ENCODE data around the gene OMD.
A peak's percentile ranks its signal among the peaks of the same experiment; 100 is the strongest.
"Not testable (repeated sequence)": the region's sequence is repeated elsewhere in the genome, so short reads cannot be mapped to it uniquely, and the experiment has no call there.

The OMD gene

DNA sequence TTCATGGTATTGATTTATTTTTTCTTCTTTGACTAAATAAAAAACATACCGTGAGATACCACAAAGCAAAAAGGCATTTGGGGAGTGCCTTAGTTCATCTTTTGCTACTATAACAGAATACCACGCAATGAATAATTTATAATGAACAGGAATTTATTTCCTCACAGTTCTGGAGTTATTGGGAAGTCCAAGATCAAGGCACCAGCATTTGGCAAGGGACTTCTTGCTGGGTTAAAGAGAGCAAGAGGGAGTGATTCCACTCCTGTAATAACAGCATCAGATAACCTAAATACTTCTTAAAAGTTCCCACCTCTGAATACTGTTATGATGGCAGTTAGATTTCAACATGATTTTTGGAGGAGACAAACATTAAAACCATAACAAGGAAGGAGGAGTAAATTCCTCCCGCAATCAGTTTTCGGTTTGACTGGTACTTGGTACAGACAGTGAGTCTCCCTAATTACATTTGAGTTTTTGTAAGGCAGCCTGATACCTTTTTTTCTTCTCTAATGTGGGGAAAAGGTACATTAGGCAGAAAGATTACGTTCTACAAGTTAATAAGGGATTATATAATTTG, 8.8 kb upstream of the OMD start:
- Mint-ChIP-seq H3K27ac (no peak overlapping the region), H3K36me3 (ENCODE audit: low read depth) (peaks cover 4% of the 10 kb centered on the region), H3K9me3 (no peaks in the 10 kb centered on the region), H3K27me3 (ENCODE audit: low read depth) (no peaks in the 10 kb centered on the region), H3K4me1 (ENCODE audit: low read depth) (peaks cover 9% of the 10 kb centered on the region), H3K4me3 (no peak overlapping the region)
- no peak for DNase-seq (ENCODE audit: low spot score)

DNA sequence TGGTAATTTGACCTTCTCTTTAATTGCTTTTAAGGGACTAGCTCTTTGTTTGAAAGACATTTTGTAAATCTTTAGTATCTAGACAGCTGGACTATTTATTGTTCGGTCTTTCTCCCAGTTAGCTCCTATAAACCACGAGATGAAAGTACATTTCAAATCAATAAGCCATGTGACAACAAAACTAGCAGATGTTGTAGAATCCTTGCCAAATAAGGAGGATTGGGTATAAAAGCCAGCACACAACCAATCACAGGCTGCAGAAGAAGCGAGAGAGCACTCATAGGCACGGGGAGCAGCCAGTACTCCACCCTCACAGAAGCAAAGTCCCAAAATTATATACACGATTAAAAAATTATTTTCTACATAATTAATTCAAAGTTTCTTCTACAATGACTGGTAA, 8.1 kb upstream of the OMD start:
- Mint-ChIP-seq H3K4me3 (no peak overlapping the region), H3K4me1 (ENCODE audit: low read depth) (peaks cover 9% of the 10 kb centered on the region), H3K9me3 (no peaks in the 10 kb centered on the region), H3K27ac (no peak overlapping the region), H3K27me3 (ENCODE audit: low read depth) (no peaks in the 10 kb centered on the region), H3K36me3 (ENCODE audit: low read depth) (peaks cover 3% of the 10 kb centered on the region)
- DNase-seq (ENCODE audit: low spot score), result no peak

DNA sequence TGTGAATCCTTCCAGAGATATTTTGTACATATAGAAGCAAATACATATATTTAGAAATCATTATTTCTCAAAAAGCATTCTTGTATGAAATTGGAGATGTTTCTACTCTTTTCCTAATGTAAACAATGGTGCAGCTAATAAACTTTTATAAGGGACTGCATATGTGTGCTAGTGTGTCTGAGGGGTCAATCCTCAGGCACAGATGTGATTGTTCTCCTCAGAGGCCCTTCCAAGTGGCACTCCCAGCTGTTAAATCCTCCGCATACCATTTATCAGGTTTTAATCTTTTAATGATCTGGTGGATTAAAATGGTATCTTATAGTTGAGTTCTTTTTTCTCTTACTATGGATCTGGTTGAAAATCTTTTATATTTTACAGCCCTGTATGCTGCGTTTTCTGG, 5.6 kb upstream of the OMD start:
- Mint-ChIP-seq H3K4me3 (no peak overlapping the region), H3K4me1 (ENCODE audit: low read depth) (peaks cover 5% of the 10 kb centered on the region), H3K9me3 (no peaks in the 10 kb centered on the region), H3K36me3 (ENCODE audit: low read depth) (peaks cover 3% of the 10 kb centered on the region), H3K27ac (no peak overlapping the region), H3K27me3 (ENCODE audit: low read depth) (no peaks in the 10 kb centered on the region)
- no peak for DNase-seq (ENCODE audit: low spot score)

DNA sequence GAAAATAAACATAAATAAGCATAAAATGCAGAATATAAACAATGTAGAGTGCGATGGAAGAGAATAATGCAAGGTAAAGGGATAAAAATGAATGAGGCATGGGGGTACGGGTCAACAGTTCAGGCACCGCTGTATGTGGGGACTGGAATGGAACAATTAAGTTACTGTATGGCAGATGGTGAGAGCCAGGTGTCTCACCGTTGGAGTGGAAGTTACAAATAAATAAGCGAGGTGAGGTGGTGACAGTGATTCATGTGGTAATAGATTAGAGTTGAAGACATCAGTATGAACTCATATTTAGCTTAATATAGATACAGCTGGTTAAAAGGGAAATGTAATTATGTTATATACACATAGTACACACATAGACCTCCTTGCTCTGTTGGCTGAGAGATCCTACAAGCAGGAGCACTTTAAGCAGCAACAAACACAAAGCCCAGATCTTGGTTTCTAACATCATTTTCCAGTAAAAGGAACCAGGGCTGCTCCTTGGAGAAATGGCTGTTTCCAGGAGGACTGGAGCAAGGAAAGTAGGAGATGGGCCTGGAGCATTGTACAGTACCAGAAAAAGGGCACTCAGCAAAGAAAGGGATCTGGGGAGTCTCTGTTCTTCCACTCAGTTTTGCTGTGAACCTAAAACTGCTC, 2.4 kb upstream of the OMD start:
- DNase-seq (ENCODE audit: low spot score), result no peak
- H3K4me3 Mint-ChIP-seq, result no peak overlapping the region
- H3K27me3 Mint-ChIP-seq (ENCODE audit: low read depth), result no peaks in the 10 kb centered on the region
- H3K36me3 Mint-ChIP-seq (ENCODE audit: low read depth), result no peaks in the 10 kb centered on the region
- no peak overlapping the region for H3K27ac Mint-ChIP-seq
- peaks cover 4% of the 10 kb centered on the region for H3K4me1 Mint-ChIP-seq (ENCODE audit: low read depth)
- no peaks in the 10 kb centered on the region for H3K9me3 Mint-ChIP-seq

DNA sequence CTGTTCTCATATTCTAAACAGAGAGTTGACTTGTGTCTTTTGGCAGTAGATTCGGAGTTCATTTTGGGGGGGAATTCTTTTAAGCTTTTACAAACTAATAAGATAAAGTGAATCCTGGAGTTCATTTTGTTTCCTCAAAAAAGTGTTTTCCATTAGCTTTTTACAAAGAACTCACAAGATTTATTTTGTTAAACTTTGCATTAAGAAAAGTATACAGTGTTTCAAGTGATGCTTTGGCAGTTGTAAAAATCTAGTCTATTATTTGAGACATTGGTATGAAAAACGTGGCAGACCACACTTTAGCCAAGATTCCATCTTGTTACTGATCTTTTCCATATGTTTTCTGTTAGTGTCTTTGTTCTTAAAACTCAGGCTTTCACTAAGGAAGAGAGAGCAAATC, 1.2 kb upstream of the OMD start:
- H3K27ac Mint-ChIP-seq, result no peak overlapping the region
- H3K36me3 Mint-ChIP-seq (ENCODE audit: low read depth), result no peaks in the 10 kb centered on the region
- no peak overlapping the region for H3K4me3 Mint-ChIP-seq
- no peaks in the 10 kb centered on the region for H3K9me3 Mint-ChIP-seq
- H3K27me3 Mint-ChIP-seq (ENCODE audit: low read depth), result no peaks in the 10 kb centered on the region
- DNase-seq (ENCODE audit: low spot score), result no peak
- peaks cover 4% of the 10 kb centered on the region for H3K4me1 Mint-ChIP-seq (ENCODE audit: low read depth)

DNA sequence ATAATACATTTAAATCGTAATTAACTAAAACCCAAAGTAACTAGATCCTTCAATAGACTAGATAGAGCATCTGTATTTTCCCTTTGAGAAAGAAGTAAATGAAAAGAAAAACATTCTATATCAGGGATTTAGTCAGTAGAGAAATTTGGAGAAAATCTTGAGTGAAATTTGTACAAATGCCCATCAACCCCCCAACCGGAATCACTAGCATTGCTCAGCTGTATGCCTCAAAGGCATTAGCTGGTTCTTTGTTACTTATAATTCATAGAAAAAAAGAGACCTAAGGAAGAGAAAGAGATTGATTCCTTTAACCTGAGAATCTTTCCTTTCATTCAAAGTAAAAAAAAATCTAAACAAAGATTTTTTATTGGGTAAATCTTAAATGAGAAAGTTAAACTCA, 659 bp downstream of the OMD start:
- H3K4me3 Mint-ChIP-seq, result no peak overlapping the region
- H3K36me3 Mint-ChIP-seq (ENCODE audit: low read depth), result no peaks in the 10 kb centered on the region
- H3K9me3 Mint-ChIP-seq, result no peaks in the 10 kb centered on the region
- no peak overlapping the region for H3K27ac Mint-ChIP-seq
- peaks cover 4% of the 10 kb centered on the region for H3K4me1 Mint-ChIP-seq (ENCODE audit: low read depth)
- H3K27me3 Mint-ChIP-seq (ENCODE audit: low read depth), result no peaks in the 10 kb centered on the region
- no peak for DNase-seq (ENCODE audit: low spot score)

DNA sequence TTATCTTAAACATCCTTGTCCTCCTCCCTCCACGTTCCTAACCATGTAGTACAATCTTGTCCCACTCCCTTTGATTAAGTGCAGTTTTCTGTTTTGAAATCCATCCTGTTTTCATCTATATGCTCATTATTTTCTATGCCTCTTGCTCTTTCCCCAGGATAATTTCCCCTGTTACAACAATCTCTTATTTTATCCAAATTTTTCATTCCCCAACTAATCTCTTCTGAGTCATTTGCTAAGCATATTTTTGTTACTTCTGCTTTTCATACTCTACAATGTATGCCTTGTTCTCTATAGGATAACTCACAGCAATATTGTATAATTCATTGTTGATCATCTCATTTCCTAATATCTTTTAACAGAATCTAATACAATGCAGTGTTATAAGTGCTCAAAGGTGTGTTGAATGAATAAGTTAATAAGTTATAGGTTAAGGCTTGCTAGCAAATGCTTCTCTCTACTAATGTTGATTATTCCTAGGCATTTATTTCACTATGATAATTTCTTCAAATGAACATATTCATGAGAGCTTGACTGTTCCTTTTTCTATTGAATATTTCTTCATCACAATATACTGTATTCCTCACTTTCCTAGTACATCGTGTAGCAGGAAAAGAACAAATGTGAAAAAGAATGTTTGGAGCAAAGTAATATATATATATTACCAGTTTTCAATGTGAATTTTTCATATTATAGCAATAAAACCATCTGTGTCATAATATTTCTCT, 1.5 kb downstream of the OMD start:
- Mint-ChIP-seq H3K9me3 (no peaks in the 10 kb centered on the region), H3K36me3 (ENCODE audit: low read depth) (no peaks in the 10 kb centered on the region), H3K27me3 (ENCODE audit: low read depth) (no peaks in the 10 kb centered on the region), H3K4me3 (no peak overlapping the region), H3K27ac (no peak overlapping the region), H3K4me1 (ENCODE audit: low read depth) (peaks cover 4% of the 10 kb centered on the region)
- no peak for DNase-seq (ENCODE audit: low spot score)

DNA sequence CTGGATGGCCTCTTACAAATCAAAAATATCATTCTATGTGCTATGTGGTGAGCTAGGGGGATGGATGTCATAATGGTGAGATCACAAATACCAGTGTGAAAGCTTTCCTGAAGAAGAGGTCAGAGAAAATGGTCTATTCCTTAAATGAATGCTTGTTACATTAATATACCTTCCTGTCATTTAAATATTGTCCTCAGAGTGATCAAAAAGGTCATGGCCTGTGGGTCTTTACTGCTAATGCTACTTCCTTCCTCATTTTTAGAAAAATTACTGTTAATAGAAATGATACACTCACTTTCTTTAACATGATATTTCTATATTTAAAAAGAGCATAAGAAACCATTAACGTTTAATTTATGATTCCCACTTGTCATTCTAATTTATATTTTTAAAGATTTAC, 9.7 kb downstream of the OMD start:
- Mint-ChIP-seq H3K4me3 (no peak overlapping the region), H3K36me3 (ENCODE audit: low read depth) (no peaks in the 10 kb centered on the region), H3K9me3 (no peaks in the 10 kb centered on the region), H3K27ac (no peak overlapping the region), H3K4me1 (ENCODE audit: low read depth) (peaks cover 2% of the 10 kb centered on the region), H3K27me3 (ENCODE audit: low read depth) (no peaks in the 10 kb centered on the region)
- no peak for DNase-seq (ENCODE audit: low spot score)

DNA sequence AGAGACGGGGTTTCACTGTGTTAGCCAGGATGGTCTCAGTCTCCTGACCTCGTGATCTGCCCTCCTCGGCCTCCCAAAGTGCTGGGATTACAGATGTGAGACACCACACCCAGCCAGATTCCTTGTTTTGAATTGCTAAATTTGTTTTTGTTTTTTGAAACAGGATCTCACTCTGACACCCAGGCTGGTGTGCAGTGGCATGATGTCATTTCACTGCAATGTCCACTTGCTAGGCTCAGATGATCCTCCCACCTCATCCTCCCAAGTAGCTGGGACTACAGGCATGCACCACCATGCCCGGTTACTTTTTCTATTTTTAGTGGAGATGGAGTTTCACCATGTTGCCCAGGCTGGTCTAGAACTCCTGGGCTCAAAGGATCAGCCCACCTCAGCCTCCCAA, 13.1 kb downstream of the OMD start:
- H3K27ac Mint-ChIP-seq; H3K27me3 Mint-ChIP-seq (ENCODE audit: low read depth); H3K4me3 Mint-ChIP-seq; H3K9me3 Mint-ChIP-seq; DNase-seq (ENCODE audit: low spot score); H3K36me3 Mint-ChIP-seq (ENCODE audit: low read depth): not testable (repeated sequence)
- H3K4me1 Mint-ChIP-seq (ENCODE audit: low read depth), result peaks cover 14% of the 10 kb centered on the region

DNA sequence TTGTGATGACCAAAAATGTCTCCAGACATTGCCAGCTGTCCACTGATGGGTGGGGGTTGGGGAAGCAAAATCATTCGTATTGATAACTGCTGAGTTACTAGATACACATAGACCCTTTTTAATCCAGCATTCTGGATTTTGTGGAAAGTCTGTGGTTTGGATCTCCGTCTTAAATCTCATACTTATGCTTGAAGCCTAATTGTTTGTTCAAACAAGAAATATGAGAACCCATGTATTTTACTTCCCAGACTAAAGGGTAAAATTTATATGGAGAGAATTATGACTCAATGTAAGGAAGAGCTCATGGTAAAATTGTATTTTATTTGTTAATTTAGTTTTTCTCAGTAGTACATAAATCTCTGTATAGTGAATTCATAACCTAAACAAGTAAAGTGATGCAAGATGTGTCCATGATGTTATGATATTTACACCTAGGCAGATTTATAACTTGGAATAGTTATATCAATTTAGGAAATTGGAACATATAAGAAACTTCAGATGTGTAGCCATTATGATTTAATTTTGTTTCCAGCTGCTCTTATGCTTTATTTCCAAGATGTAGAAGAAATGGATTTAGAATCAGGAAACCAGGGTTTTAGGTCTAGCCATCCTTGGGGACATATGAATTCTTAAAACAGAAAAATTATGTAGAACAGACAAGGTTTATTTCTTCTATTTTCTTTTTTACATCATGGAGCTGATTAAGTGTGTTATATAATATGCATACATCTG, 15.4 kb downstream of the OMD start:
- no peaks in the 10 kb centered on the region for H3K9me3 Mint-ChIP-seq
- H3K36me3 Mint-ChIP-seq (ENCODE audit: low read depth), result peaks cover 3% of the 10 kb centered on the region
- no peak for DNase-seq (ENCODE audit: low spot score)
- H3K27ac Mint-ChIP-seq, result no peak overlapping the region
- H3K4me3 Mint-ChIP-seq, result no peak overlapping the region
- no peaks in the 10 kb centered on the region for H3K27me3 Mint-ChIP-seq (ENCODE audit: low read depth)
- peaks cover 25% of the 10 kb centered on the region for H3K4me1 Mint-ChIP-seq (ENCODE audit: low read depth)

DNA sequence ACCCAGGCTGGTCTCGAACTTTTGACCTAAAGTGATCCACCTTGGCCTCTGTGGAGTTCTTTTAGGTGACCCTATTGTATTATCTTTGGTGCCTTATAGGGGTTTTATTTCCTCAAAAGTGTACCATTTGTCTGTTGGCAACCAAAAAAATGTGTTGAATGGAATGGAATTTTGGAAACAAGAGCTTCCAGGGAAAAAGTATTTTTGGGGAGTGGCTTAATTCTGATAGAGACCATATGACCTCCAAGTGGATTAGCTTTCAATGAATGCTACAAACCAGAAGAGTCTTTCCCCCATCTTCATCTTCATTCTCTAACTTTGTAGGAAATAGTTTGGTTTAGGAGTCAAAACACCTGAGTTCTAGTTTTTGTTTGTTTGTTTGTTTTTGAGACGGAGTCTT, 16.5 kb downstream of the OMD start:
- H3K4me3 Mint-ChIP-seq, result no peak overlapping the region
- no peak for DNase-seq (ENCODE audit: low spot score)

DNA sequence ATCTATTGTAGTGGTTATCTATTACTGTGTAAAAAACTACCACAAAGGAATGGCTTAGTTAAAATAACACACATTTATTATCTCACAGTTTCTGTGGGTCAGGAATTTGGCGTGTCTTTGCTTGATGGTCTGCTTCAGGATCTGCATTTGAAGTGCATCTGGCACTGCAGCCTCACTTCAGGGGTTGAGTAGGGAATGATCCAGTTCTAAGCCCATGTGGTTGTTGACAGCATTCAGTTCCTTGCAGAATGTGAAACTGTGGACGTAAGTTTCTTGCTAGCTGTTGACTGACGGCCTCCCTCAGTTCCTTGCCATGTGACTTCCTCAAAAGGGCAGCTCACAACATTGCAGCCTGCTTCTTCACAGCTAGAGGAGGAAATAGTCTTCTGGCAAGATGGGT, 17.8 kb downstream of the OMD start:
- Mint-ChIP-seq H3K4me1 (ENCODE audit: low read depth) (peaks cover 27% of the 10 kb centered on the region), H3K9me3 (no peaks in the 10 kb centered on the region), H3K4me3 (peak overlapping the region; percentile 63), H3K36me3 (ENCODE audit: low read depth) (peaks cover 3% of the 10 kb centered on the region), H3K27me3 (ENCODE audit: low read depth) (no peaks in the 10 kb centered on the region), H3K27ac (peak overlapping the region; percentile 77)
- peak; percentile 23 for DNase-seq (ENCODE audit: low spot score)

More for the DNA sequence above, 16.5 kb downstream of the OMD start:
- peaks cover 25% of the 10 kb centered on the region for H3K4me1 Mint-ChIP-seq (ENCODE audit: low read depth)
- H3K9me3 Mint-ChIP-seq, result no peaks in the 10 kb centered on the region
- no peak overlapping the region for H3K27ac Mint-ChIP-seq
- H3K27me3 Mint-ChIP-seq (ENCODE audit: low read depth), result no peaks in the 10 kb centered on the region
- H3K36me3 Mint-ChIP-seq (ENCODE audit: low read depth), result peaks cover 3% of the 10 kb centered on the region

DNA sequence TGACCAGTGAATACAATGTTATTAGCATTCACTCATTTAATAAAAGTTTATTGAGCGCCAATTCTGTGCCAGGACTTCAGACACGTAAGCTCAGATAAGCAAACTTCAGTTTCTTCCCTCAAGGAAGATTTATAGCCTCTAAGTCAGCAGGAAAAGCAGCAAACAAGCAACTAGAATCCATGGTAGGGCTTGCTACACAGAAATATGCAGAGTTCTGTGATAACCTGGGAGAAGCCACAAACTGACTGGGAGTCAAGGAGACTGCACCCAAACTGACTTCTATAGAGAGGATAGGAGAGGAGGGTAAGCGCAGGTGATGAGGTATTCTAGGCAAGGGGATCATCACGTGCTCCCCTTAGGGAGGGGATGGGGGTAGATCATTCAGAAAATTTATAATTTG, 18.5 kb downstream of the OMD start:
- H3K4me3 Mint-ChIP-seq, result peak overlapping the region; percentile 63
- no peaks in the 10 kb centered on the region for H3K27me3 Mint-ChIP-seq (ENCODE audit: low read depth)
- peaks cover 3% of the 10 kb centered on the region for H3K36me3 Mint-ChIP-seq (ENCODE audit: low read depth)
- peak overlapping the region; percentile 32 for H3K27ac Mint-ChIP-seq
- H3K9me3 Mint-ChIP-seq, result no peaks in the 10 kb centered on the region
- DNase-seq (ENCODE audit: low spot score), result no peak
- H3K4me1 Mint-ChIP-seq (ENCODE audit: low read depth), result peaks cover 27% of the 10 kb centered on the region
